ENCODE measurements around the gene SLC1A7. TPM values are rescaled to one million over a fixed set of nuclear protein-coding genes. Genes with fewer than 3 reads are reported as not detected.
A peak's percentile ranks its signal among the peaks of the same experiment; 100 is the strongest.

Gene SLC1A7
- total RNA-seq, 1 donor from 2014 or later = 0.32 TPM

- ATAC-seq (peak; percentile 95), DNase-seq (peak; percentile 66)
- intact Hi-C loops (cut with micrococcal nuclease) = no loop called here
Measured at GRCh38 chr1:53048960-53049573, 93.4 kb downstream of the SLC1A7 start.

DNA sequence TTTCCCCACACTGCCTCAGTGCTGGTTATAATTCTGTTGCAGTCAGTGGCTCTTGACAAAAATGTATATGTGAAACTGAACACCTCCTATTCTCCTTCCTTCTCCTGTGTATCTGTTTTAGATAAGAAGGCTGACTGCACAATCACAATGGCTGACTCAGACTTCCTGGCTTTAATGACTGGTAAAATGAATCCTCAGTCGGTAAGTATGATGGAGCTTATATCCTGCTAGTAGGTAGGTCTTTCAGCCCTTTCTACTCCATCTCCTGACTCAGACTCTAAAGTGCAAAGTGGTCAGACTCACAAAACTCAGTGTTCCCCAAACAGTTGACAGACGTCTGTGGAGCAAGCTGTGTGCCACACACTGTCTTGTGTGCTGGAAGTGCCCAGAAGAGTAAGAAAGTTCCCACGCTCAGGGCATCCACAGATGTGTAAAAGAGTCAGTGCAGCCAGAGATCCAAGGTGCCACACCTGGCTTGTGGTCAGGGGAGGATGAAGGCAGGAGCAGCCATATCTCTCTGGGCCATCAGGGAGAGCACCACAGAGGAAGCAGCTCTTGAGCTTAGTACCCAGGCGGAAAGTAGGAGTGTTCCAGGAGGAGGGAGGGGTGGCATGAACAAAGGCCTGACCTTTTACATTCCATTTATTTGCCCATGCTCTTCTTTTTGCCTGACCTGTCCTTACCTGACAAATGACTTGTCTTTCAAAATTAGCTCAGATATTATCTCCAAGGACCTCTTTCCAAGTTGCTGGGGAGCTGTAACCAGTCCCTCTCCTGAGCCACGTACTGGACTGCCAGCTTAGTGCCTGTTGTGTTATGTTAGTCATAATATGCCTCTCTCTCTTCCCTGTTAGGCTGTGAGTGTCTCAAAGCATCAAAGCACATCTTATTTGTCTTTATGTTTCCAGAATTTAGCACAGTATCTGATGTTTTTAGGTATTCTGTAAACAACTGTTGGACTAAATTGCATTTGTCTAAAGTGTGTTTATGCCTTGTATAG is 94.4 kb downstream of the SLC1A7 start:
- DNase-seq = no peak
- ATAC-seq = peak; percentile 15
- intact Hi-C loops (cut with micrococcal nuclease) = no loop called here

GRCh38 chr1:53046930-53047329 is 95.5 kb downstream of the SLC1A7 start:
- intact Hi-C loops (cut with micrococcal nuclease) = no loop called here
- DNase-seq = peak; percentile 55
- peak; percentile 66 for ATAC-seq

- no peak for ATAC-seq
- no peak for DNase-seq
- intact Hi-C loops (cut with micrococcal nuclease) = no loop called here
Measured at GRCh38 chr1:53044926-53045325, 97.5 kb downstream of the SLC1A7 start.

- intact Hi-C loops (cut with micrococcal nuclease) = no loop called here
- DNase-seq (no peak), ATAC-seq (no peak)
Measured at GRCh38 chr1:53043271-53043670, 99.2 kb downstream of the SLC1A7 start.

DNA sequence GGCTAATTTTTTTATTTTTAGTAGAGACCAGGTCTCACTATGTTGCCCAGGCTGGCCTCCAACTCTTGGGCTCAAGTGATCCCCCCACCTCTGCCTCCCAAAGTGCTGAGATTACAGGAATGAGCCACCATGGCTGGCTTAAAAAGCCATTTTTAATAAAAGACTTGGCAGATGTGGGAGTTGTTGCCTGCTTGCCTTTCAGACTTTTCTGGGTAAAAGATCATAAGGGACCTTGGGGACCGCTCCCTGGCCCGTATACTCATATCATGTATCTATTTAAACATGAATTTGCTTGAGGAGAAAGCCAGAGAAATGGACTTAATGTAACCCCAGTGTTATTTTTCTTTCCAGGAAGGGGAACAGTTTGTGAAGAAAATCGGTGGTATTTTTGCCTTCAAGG is 103.9 kb downstream of the SLC1A7 start:
- DNase-seq (no peak), ATAC-seq (no peak)
- intact Hi-C loops (cut with micrococcal nuclease) = no loop called here

Other genes starting within 250 kb of the SLC1A7 start
- 155 TPM for gene ECHDC2, start 220.9 kb downstream of the SLC1A7 start, total RNA-seq
- 144 TPM for gene SCP2, start 215.4 kb downstream of the SLC1A7 start, total RNA-seq
- gene PODN, start 80.4 kb downstream of the SLC1A7 start, total RNA-seq = 19.4 TPM
- gene CPT2, start 54.2 kb upstream of the SLC1A7 start, total RNA-seq = 31.0 TPM
- gene CZIB, start 78.0 kb upstream of the SLC1A7 start, total RNA-seq = 56.4 TPM
- gene MAGOH, start 95.9 kb upstream of the SLC1A7 start, total RNA-seq = 25.0 TPM
- 1.3 TPM for gene LRP8, start 185.4 kb upstream of the SLC1A7 start, total RNA-seq